HPDE6-E6E7 (cell line): ENCODE data around the gene SPRN.
A peak's percentile ranks its signal among the peaks of the same experiment; 100 is the strongest.
"Not testable (repeated sequence)": the region's sequence is repeated elsewhere in the genome, so short reads cannot be mapped to it uniquely, and the experiment has no call there.

ENCODE experiments used
- DNase-seq: peaks from one replicate; pipeline ENCODE4 v3.0.0; 2011; ENCODE audit warnings: missing footprints; ENCODE audit errors: extremely low spot score

Gene SPRN

GRCh38 chr10:133386951-133387350 is 37.5 kb downstream of the SPRN start:
- DNase-seq: not testable (repeated sequence)

- no peak for DNase-seq
These were observed 39.2 kb downstream of the SPRN start for GRCh38 chr10:133385214-133385613.

DNA sequence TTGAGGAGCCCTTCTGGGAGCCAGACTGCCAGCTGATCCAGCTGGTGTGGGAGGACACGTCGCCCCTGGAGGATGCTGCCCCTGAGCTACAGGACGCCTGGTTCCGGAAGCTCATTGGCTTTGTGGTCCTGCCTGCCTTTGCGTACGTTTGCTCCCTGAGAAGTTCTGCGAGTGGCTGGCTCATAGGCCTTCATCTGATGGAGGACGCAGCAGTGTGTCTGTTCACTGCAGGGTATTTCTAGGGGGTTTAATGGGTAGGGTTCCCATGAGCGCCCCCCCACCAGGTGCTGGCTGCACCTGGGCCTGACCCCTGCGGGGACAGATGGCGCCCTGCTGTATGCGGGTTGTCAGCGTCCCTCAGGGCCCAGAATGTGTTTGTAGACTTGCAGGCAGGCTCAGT is 40.4 kb downstream of the SPRN start:
- DNase-seq: no peak

- DNase-seq: no peak
These were observed 40.9 kb downstream of the SPRN start for GRCh38 chr10:133383551-133383950.

- no peak for DNase-seq
These were observed 43.4 kb downstream of the SPRN start for GRCh38 chr10:133381036-133381435.

DNA sequence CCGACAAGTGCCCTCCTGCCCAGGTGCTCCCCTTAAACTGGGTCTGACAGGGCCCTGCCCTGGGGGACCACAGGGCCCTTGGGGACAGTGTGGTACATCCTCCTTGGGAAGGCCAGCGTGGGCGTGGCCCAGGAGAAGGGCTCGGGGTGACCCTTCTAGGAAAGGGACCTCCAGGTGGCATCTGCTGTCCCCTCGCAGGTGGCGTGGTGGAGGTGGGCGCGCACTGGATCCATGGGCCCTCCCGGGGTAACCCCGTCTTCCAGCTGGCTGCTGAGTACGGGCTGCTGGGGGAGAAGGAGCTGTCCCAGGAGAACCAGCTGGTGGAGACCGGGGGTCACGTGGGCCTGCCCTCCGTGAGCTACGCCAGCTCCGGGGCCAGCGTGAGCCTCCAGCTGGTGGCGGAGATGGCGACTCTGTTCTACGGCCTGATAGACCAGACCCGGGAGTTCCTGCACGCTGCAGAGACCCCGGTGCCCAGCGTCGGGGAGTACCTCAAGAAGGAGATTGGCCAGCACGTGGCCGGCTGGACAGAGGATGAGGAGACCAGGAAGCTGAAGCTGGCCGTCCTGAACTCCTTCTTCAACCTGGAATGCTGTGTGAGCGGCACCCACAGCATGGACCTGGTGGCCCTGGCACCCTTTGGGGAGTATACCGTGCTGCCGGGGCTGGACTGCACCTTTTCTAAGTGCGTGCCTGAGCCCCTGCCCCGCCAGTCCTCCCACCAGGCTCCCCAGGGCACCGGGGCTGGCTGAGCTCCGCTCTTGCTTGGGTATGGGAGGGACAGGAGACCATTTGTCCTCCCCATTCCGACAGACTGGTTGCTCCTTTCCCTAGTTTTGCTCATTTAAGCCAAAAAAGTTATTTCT is 44.4 kb downstream of the SPRN start:
- DNase-seq: no peak

DNA sequence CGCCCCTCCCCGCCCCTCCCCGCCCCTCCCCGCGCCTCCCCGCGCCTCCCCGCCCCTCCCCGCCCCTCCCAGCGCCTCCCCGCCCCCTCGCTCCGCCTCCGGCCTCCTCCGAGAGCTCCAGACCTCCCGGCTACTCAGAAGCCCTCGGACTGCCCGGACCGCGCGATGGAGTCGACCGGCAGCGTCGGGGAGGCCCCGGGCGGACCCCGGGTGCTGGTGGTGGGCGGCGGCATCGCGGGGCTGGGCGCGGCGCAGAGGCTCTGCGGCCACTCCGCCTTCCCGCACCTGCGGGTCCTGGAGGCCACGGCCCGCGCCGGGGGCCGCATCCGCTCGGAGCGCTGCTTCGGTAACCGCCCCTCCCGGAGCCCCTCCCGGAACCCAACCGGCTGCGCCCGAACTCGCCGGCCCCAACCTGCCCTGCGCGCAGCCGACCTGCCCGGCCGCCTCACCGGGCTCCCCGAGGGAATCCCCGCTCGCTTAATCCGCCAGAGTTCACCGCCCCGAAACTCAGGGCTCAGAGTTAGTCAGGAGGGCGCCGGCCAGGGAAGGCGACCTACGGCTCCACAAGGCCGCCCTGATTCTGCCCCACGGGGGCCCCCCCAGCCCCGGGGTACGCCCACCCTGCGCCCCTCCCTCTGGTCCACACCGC is 45.1 kb downstream of the SPRN start, which contains the start of gene PAOX:
Gene PAOX, plus strand, starts transcription at position 111 of the 649 bp plus-strand sequence. Its CDS starts 55 bp downstream, at position 166.
- DNase-seq: peak; percentile 69

DNA sequence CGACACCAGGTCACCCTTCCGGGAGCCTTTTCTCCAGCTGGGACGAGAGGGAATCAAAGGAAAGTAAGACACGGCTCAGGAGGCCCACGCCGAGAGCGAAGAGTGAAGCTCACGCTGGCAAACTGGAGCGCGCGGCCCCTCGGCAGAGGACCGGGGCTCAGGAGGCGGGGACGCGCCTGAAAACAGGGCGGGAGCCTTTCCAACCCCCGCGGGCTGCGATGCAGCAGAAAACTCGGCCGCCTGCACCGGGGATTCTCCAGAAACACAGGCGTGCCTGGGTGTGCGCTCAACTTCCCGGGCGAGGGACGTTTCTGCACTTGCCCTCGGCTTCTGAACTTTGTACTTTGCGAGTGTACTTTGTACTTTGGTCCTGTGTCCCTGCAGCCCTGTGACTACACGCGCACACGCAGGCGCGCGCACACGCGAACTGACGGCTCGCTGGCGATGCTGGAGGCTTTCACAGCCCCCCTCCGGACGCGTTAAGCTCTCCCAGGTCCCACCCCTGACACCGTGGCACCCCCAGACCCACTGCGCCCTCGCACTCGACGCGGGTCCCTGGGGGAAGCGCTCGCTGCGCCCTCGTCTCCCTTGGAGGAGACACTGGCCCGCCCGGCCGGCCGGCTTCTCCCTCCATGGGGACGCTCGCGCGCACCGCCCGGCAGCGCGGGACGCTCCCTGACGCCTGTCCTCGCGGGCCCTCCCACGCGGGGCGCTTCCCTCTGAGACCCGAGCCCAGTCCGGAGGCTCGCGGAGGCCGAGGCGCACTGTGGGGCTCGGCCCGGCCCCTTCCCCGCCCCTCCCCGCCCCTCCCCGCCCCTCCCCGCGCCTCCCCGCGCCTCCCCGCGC is 46.0 kb downstream of the SPRN start:
- DNase-seq: peak; percentile 49

GRCh38 chr10:133377818-133378250 is 46.6 kb downstream of the SPRN start:
- DNase-seq: no peak

DNA sequence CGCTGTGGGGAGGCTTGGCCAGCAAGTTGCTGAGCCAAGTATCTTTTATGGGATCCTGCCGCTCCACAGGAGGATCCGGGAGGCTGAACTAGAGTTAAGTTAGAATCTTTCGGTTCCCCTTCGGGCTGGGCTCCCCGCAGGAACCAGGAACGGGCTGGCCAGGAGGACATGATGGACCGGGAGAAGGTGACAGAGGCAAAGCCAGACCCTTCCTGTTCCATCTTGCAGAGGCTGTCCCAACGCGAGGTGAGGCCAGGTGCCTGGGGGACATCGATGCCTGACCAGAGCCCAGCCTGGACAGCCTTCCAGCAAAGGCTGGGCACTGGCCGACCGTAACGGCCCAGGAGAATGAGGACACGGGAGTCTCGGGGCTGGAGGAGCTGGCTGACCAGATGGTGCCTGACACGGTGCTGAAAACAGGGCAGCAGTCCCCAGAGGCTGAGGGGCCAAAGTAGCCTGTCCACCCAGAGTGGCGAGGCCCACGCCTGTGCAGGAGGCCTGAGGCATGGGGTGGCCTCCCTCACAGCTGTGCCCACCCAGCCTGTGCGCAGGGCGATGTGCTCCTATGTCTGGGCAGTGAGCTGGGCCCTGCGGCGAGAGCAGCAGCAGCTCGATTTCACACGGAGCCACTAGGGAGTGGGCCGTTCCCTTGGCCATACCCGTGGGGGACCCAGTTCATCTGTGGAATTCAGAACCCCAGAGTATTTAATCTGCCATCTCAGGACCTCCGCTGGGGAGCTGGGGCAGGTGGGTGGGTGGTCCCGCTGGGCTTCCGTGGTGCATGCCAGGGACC is 47.2 kb downstream of the SPRN start:
- no peak for DNase-seq

DNA sequence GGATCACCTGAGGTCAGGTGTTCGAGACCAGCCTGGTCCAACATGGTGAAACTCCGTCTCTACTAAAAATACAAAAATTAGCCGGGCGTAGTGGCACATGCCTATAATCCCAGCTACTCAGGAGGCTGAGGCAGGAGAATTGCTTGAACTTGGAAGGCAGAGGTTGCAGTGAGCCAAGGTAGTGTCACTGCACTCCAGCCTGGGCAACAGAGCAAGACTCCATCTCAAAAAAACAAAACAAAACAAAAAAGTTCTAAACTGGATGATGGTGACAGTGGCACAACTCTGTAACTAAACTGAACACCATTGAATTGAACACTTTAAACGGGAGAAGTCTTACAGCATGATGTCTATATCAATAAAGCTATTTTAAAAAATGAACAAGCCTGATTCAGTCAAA is 48.2 kb downstream of the SPRN start:
- not testable (repeated sequence) for DNase-seq

DNA sequence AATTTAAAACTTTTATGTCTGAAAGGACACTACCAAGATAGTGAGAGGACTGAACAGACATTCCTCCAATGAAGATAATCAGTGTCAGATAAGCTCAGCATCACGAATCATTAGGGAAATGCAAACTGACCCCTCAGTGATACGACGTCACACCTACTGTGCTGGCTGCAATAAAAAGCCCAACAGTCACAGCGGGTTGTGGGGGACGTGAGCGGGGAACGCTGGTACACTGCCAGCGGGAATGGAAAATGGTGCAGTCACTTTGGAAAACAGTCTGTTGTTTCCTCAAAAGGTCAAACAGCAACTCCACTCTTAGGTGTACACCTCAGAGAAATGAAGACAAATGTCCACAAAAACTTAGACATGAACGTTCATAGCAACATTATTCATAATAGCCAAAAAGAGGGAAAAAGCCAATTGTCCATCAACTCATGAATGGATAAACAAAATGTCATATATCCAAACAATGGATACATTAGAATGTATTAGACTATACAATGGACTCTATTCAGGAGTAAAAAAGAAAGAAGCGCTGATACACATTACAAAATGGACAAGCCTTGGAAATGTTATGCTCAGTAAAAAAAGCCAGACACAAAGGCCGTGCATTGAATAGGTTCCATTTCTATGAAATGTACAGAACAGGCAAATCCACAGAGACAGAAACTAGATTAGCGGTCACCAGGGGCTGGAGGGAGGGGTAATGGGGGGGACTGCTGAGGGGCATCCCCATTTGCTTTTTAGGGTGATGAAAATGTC is 48.9 kb downstream of the SPRN start:
- no peak for DNase-seq

- DNase-seq: peak; percentile 97
These were observed 51.0 kb downstream of the SPRN start, which contains the start of gene ECHS1 for GRCh38 chr10:133373174-133374090. Gene ECHS1, minus strand, starts transcription at chr10:133373354. Its CDS starts 21 bp downstream, at chr10:133373333.

DNA sequence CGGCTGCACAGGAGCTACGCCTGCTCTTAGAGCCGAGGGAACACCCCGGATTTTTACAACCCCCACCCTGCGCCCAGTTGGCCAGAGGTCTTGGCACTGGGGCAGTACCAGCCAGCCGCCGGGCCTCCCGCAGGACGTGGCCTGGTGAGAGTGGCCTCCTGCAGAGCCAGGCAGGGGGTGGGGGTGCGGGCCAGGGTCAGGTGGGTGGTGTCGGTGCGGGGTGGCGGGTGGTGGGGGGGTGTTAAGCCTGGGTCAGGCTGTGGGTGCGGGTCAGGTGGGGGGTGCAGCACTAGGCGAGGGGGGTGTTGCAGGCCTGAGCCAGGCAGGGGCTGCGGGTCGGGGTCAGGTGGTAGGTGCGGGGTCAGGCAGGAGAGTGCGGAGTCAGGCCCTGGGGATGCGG is 51.9 kb downstream of the SPRN start:
- no peak for DNase-seq
